Right ventricle myocardium inferior (tissue), 1 donor: Measurements from ENCODE around the gene IGDCC3. TPM values are rescaled to one million over a fixed set of nuclear protein-coding genes. Genes with fewer than 3 reads are reported as not detected.
A peak's percentile ranks its signal among the peaks of the same experiment; 100 is the strongest.

ENCODE experiments used
- ATAC-seq: fragments of 200-7000 bp; cut with Tn5 transposase; one replicate; pipeline ENCODE4 v1.9.1; 2020; ENCODE audit warnings: mild to moderate bottlenecking, moderate library complexity
- DNase-seq: peaks from one replicate; pipeline ENCODE4 v3.0.0; 2021; ENCODE audit errors: missing footprints
- intact Hi-C: fragments of 100-400 bp; cut with DNase I; formaldehyde crosslinking; loops from one replicate; pipeline ENCODE4 v1.11.0; 2022
- total RNA-seq: library from RNA; stranded (reverse); fragmentation: NEBNext Ultra II Directional; extraction: Animal tissue kit (Norgen Biotek cat#: 25700); gene quantifications from one replicate; pipeline ENCODE4 v1.2.1, GENCODE V29; 2021
- donor health status: DM: no; HTN: yes; CAD: no; lungs with severe emphysema.

IGDCC3 gene
- total RNA-seq, 1 donor from 2014 or later, result 0.43 TPM

DNA sequence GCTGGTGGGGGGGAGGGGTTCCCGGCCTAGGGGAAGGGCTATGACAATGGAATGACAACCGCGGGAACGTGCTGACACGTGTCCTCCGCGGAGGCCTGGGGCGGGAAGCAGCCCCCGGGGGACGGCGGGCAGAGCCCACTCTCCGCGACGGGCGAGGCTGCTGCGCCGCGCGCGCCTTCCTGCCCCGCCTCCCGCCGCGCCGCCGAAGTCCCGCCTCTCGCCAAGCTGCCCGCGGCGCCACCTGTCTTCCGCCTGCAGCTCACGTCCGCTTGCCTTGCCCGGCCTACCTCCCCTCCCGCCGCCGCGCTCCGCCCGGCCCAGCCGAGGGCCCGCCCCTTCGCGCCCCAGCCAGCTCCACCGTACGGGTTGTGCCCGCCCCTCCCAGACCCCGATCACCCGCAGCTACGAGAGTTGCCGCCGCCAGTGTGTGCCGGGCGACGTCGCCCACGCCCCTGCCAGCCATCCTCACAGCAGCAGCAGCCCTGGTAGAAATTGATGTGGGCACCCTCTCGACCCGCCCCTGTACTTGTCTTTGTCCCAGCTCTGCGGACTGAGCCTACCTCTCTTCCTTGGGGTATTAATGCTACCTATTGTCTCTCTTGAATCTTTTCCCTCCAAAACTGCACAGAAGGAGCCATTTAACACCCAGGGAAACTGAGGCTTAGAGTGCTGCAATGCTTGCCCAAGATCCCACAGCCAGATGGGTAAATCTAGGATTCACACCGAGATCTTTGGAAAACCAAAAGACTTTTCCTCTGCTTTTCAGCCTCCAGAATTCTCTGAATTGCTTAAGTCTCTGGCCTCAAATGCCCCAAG is 90.9 kb downstream of the IGDCC3 start, which contains the start of gene PARP16:
TSS of gene PARP16 (minus strand) at position 180 of the 816 bp plus-strand sequence. CDS start 457 bp downstream, outside the sequence.
- ATAC-seq (peak; percentile 96), DNase-seq (peak; percentile 95)
- intact Hi-C loops, result no loop called here

DNA sequence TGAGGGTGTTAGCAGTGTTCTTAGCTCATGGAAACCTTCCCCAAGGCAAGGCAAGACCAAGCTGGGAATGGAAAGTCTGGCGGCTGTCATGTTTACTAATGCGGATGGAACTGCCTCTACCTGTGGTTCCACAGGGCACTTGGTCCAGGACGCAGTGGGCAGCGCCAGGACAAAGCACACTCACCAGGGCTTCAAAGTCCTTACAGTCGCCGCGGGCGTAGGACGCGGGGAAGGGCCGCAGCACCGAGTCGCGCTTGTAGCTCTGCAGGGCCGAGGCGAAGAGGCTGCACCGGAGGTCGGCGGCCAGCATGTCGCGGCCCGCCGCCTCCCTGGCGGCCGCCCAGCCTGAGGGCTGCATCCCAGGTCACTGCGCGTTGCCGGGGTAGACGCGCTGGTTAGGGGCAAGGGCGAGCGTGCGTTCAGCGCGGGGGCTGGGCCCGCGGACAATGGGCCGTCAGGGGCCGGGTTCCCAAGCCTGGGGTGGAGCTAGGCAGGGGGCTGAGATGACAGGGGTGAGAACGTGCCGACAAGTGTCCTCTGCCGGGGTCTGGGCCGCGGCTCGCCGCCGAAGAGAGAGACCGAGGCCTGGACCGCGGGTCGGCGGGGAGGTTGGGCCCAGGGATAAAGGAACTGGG is 91.6 kb downstream of the IGDCC3 start:
- ATAC-seq, result peak; percentile 63
- intact Hi-C loops, result no loop called here
- peak; percentile 76 for DNase-seq

GRCh38 chr15:65285291-65286068 is 92.3 kb downstream of the IGDCC3 start:
- ATAC-seq, result no peak
- DNase-seq, result no peak
- intact Hi-C loops, result no loop called here

- ATAC-seq (no peak), DNase-seq (no peak)
- intact Hi-C loops, result no loop called here
These were observed 99.3 kb downstream of the IGDCC3 start for GRCh38 chr15:65278480-65278879.

Other genes with a start within 250 kb of the IGDCC3 start
- 17.9 TPM for gene PDCD7, start 244.2 kb downstream of the IGDCC3 start, total RNA-seq
- 54.6 TPM for gene CLPX, start 192.7 kb downstream of the IGDCC3 start, total RNA-seq
- gene CILP, start 166.5 kb downstream of the IGDCC3 start, total RNA-seq, result 15.7 TPM
- gene PARP16, start 91.1 kb downstream of the IGDCC3 start, total RNA-seq, result 4.9 TPM
- gene RNU5A-1, start 82.0 kb downstream of the IGDCC3 start, total RNA-seq, result not detected
- gene RNU5B-1, start 73.3 kb downstream of the IGDCC3 start, total RNA-seq, result 25.8 TPM
- gene IGDCC4, start 44.9 kb upstream of the IGDCC3 start, total RNA-seq, result 3.7 TPM
- gene DPP8, start 139.7 kb upstream of the IGDCC3 start, total RNA-seq, result 35.6 TPM
- 10.5 TPM for gene HACD3, start 152.5 kb upstream of the IGDCC3 start, total RNA-seq
- gene INTS14, start 233.1 kb upstream of the IGDCC3 start, total RNA-seq, result 9.7 TPM
- 2.3 TPM for gene SLC24A1, start 243.9 kb upstream of the IGDCC3 start, total RNA-seq